GM10266 (cell line): ENCODE results near the gene NOSTRIN.

Experiments
- DNase-seq: peaks from one replicate; pipeline ENCODE4 v3.0.0; 2012; ENCODE audit errors: extremely low spot score
- TF ChIP-seq, protein P1 (sequence below): IDR thresholded peaks from 2 replicates; pipeline ENCODE4 v1.5.1; 2012; ENCODE audit warnings: mild to moderate bottlenecking, low read depth; ENCODE audit not compliant: control insufficient read depth, insufficient read depth; ENCODE audit errors: missing control alignments

Gene NOSTRIN

DNA sequence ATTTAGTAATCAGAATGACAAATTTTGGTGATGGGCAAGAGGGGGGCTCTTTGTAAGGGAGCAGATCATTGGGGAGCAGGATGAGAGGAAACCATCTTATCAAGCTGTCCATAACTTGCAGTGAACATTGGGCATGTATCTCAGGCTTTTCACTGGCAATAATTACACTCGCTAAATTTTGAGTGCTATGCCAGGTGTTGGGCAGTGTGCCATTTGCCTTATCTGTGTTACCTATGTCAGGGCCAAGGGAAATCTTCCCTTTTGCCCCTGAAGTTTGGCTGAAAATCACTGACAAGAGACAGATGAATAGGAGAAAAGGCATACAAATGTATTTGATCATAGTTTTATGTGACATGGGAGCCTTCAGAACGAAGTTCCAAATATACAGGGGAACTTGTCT, 39.0 kb downstream of the NOSTRIN start:
- TF ChIP-seq, protein P1, sequence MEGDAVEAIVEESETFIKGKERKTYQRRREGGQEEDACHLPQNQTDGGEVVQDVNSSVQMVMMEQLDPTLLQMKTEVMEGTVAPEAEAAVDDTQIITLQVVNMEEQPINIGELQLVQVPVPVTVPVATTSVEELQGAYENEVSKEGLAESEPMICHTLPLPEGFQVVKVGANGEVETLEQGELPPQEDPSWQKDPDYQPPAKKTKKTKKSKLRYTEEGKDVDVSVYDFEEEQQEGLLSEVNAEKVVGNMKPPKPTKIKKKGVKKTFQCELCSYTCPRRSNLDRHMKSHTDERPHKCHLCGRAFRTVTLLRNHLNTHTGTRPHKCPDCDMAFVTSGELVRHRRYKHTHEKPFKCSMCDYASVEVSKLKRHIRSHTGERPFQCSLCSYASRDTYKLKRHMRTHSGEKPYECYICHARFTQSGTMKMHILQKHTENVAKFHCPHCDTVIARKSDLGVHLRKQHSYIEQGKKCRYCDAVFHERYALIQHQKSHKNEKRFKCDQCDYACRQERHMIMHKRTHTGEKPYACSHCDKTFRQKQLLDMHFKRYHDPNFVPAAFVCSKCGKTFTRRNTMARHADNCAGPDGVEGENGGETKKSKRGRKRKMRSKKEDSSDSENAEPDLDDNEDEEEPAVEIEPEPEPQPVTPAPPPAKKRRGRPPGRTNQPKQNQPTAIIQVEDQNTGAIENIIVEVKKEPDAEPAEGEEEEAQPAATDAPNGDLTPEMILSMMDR = no peak
- DNase-seq = no peak

DNA sequence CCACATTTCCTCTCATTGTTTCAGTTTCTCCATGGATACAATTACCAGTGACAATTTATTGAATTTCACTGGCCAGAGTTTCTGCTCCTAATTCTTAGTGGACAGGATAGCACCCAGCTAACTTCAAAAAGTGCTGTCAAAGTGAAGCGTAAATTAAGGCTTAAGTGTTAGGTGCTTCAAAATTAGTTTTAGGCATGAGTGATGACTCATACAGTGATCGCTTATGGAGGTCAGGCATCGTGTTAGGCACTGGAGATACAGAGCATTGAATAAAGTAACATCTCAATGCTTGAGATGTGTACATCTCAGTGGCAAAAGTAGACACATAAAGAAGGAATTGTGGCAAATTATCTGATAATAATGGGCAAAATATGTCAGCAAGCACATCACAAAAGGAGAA, 40.8 kb downstream of the NOSTRIN start:
- DNase-seq = no peak
- TF ChIP-seq, protein P1 = no peak

DNA sequence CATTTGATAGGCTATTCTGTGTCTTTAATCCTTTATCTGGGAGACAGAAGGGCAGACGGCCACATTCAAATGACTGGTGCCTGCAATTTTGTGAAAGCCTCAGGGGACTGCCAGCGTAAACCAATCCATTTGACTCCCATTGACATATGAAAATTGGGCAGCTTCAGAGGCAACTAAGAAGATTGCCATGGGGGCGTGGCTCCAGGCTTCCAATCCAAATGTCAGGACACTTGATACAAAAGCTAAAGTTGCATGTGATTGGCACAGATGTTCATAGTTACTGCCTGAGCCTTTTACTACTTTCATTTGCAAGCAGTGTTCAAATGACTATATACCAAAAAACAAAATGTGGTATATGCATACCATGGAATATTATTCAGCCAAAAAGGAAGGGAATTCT, 45.8 kb downstream of the NOSTRIN start:
- DNase-seq = no peak
- TF ChIP-seq, protein P1 = no peak

DNA sequence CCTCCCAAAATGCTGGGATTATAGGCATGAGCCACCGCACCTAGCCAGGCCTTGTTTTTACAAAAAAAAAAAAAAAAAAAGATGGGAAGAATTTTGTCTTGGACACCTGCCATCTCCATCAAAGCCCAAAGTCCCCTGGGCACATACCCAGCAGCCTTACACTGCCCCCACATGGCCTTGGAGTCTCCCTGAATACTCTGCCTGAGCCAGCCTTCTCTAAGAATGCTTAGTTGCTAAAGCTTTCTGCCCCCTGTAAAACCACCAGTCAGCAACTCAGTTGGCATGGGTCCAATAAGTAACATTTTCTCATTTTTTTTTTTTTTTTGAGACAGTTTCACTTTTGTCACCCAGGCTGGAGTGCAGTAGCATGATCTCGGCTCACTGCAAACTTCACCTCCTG, 47.2 kb downstream of the NOSTRIN start:
- DNase-seq = no peak
- TF ChIP-seq, protein P1 = peak; percentile 31

DNA sequence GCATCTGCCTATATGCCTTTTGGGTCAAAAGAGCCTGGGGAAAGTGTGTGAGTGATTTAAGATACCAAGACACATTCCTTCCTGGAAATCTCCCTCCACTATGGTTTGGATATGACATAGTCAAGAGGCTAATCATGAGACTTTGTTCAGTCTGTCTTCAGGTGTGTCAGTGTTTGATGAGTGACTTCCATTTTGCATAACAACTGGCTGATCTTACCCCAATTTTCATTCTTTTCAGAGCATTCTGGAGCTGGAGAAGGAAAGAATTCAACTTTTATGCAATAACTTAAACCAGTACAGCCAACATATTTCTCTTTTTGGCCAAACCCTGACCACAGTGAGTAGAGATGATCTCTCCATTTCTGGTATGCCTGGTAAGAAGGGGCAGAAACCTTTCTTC, 48.4 kb downstream of the NOSTRIN start:
- TF ChIP-seq, protein P1 = no peak
- no peak for DNase-seq

DNA sequence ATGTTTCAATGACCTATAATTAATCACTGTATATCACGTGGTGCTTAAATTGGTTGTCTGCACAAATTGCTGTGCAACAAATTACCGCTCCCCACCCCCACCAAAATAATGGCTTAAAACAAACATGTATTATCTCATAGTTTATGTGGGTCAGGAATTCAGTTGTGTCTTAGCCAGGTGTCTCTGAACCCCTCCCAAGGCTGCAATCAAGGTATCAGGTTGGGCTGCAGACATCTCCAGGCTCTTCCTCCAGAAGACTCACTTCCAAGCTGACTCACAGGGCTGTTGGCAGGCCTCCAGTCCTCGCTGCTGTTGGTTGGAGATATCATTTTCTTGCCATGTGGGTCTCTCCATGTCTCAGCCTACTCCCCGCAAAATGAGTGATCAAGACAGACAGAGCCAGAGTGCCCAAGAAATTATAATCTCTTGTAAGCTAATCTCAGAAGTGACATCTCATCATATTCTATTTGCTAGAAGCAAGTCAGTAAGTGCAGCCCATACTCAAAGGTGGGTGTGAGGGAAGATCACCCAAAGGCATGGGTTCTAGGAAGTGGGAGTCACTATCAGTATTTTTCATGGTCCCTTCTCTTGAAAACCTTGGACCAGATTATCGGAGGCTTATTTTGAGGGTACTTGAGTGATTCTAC, 49.4 kb downstream of the NOSTRIN start:
- TF ChIP-seq, protein P1 = no peak
- no peak for DNase-seq

DNA sequence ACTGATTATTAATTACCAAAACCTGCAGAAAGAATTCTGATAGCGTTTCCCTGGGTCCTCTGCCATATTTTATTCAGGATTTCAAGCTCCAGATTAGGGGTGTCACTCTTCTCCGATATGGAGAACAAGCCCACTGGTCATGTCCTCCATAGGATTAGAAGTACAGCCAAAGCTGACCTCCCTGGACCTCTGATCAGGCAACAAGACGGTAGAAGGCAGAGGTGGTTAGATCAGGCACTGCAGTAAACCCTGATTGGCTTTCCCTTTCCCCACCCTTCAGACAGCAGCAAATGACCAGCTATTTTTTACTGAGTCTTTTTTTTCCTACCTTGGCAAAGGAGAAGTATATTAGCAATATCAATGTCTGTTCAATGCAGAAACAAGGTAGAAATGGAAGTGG, 50.0 kb downstream of the NOSTRIN start:
- DNase-seq = no peak
- TF ChIP-seq, protein P1 = no peak
